HepG2 (cell line): Measurements from ENCODE around the gene KRTAP10-5. TPM values are rescaled to one million over a fixed set of nuclear protein-coding genes. Genes with fewer than 3 reads are reported as not detected.

ENCODE experiments used
- ATAC-seq: fragments of 200-7000 bp; cut with Tn5 transposase; 3 replicates; pipeline ENCODE4 v1.9.1; 2020; ENCODE audit warnings: mild to moderate bottlenecking, moderate library complexity
- BruUV-seq: library from RNA; stranded (reverse); fragments of 400-500 nt; replicated peaks from 2 replicates; lab custom pipeline; 2021; lab: Mats Ljungman, UMichigan
- CTCF ChIA-PET: fragments of 300-600 bp; formaldehyde crosslinking; extraction: SDS; loops from one replicate; lab custom pipeline; 2021; ENCODE audit warnings: low total read pairs, inconsistent platforms, low intra/inter-chr PET ratio; lab: Yijun Ruan, JAX
- POLR2A ChIA-PET: fragments of 350-600 bp; sonication (Branson Sonifier 250); formaldehyde crosslinking; loops from one replicate; lab custom pipeline; 2020; ENCODE audit warnings: antibody characterized with exemption, inconsistent platforms; lab: Yijun Ruan, JAX
- DNase-seq: peaks from one replicate; pipeline ENCODE4 v3.0.0-alpha.2; 2015; ENCODE audit warnings: low spot score
- FAIRE-seq: peaks from 3 replicates; lab custom pipeline; 2011; peaks lifted over from hg19 to GRCh38; lab: Jason Lieb, UNC
- H2AFZ ChIP-seq: one replicate; pipeline ENCODE4 v1.6.1; 2011; ENCODE audit warnings: low read length, inconsistent platforms
- H3K27ac ChIP-seq: fragments of 300-600 bp; 3 replicates; pipeline ENCODE4 v1.8.0; 2011; ENCODE audit warnings: mixed run types, mild to moderate bottlenecking, mixed read lengths, low read length, inconsistent platforms; ENCODE audit not compliant: insufficient read depth; ENCODE audit errors: extremely low read length
- H3K27me3 ChIP-seq, 2 experiments: fragments of 200-600 bp in 1 of 2; 2 replicates in 1 of 2; 3 replicates in 1 of 2; pipeline versions ENCODE4 v1.6.0 to v1.8.0; 2011; ENCODE audit warnings: low read length in 2 of 2, mild to moderate bottlenecking in 2 of 2, moderate library complexity in 2 of 2, inconsistent platforms in 1 of 2; ENCODE audit not compliant: insufficient read depth in 2 of 2, control insufficient read depth in 1 of 2
- H3K36me3 ChIP-seq, 2 experiments: fragments of 200-600 bp in 1 of 2; replicated peaks in 1 of 2; 2 replicates in 1 of 2; 3 replicates in 1 of 2; pipeline versions ENCODE4 v1.5.1 to v1.8.0; 2011; ENCODE audit warnings: low read length in 2 of 2, inconsistent platforms in 1 of 2; ENCODE audit not compliant: insufficient read depth in 2 of 2, control insufficient read depth in 1 of 2
- H3K4me1 ChIP-seq: 2 replicates; pipeline ENCODE4 v1.5.1; 2012; ENCODE audit warnings: low read length, inconsistent platforms; ENCODE audit not compliant: insufficient read depth
- H3K4me2 ChIP-seq: 2 replicates; pipeline ENCODE4 v1.6.0; 2011; ENCODE audit warnings: low read depth, low read length, inconsistent platforms
- H3K4me3 ChIP-seq, 3 experiments: fragments of 200-600 bp in 1 of 3; sonication (generic), shearing (Covaris generic) in 1 of 3; replicated peaks in 1 of 3; 2 replicates each; pipeline ENCODE4 v1.5.1; 2011 to 2016; ENCODE audit warnings: low read length in 3 of 3, inconsistent platforms in 2 of 3, low read depth in 2 of 3, mild to moderate bottlenecking in 2 of 3, control low read depth in 1 of 3, mixed read lengths in 1 of 3; ENCODE audit not compliant: insufficient read depth in 1 of 3
- H3K79me2 ChIP-seq: one replicate; pipeline ENCODE4 v1.6.1; 2011; ENCODE audit warnings: low read length, inconsistent platforms; ENCODE audit not compliant: insufficient read depth
- H3K9ac ChIP-seq: 2 replicates; pipeline ENCODE4 v1.6.0; 2011; ENCODE audit warnings: mild to moderate bottlenecking, low read depth, low read length, inconsistent platforms; ENCODE audit not compliant: insufficient read depth
- H3K9me3 ChIP-seq: 2 replicates; pipeline ENCODE4 v1.5.1; 2012; ENCODE audit warnings: mild to moderate bottlenecking, low read length
- H4K20me1 ChIP-seq: 2 replicates; pipeline ENCODE4 v1.6.0; 2011; ENCODE audit warnings: inconsistent platforms, mild to moderate bottlenecking, low read length, moderate library complexity; ENCODE audit not compliant: insufficient read depth
- MYC ChIP-seq: sonication (generic); formaldehyde crosslinking; IDR thresholded peaks from 2 replicates; pipeline ENCODE4 v1.9.0; 2021; ENCODE audit warnings: missing genetic modification reagents, borderline replicate concordance
- MZF1 ChIP-seq: sonication (generic); formaldehyde crosslinking; IDR thresholded peaks from 2 replicates; pipeline ENCODE4 v1.8.1; 2023; ENCODE audit warnings: mild to moderate bottlenecking, missing genetic modification reagents, borderline replicate concordance
- SNRNP70 ChIP-seq: fragments of 200-400 bp; formaldehyde crosslinking; IDR thresholded peaks from 2 replicates; pipeline ENCODE4 v1.6.1; 2017; ENCODE audit warnings: mild to moderate bottlenecking, low read depth, low read length, moderate library complexity
- TAF15 ChIP-seq: fragments of 200-400 bp; formaldehyde crosslinking; IDR thresholded peaks from one replicate; pipeline ENCODE4 v1.6.1; 2018; ENCODE audit warnings: mild to moderate bottlenecking, low read depth, low read length; ENCODE audit not compliant: poor library complexity, severe bottlenecking
- TCF7L2 ChIP-seq: IDR thresholded peaks from 2 replicates; pipeline ENCODE4 v1.6.1; 2011; ENCODE audit warnings: mild to moderate bottlenecking, low read depth, low read length, moderate library complexity
- ZNF143 ChIP-seq: sonication (generic); formaldehyde crosslinking; IDR thresholded peaks from 2 replicates; pipeline ENCODE4 v1.4.0; 2020; ENCODE audit warnings: missing genetic modification reagents
- ZNF180 ChIP-seq: sonication (generic); formaldehyde crosslinking; IDR thresholded peaks from 2 replicates; pipeline ENCODE4 v1.4.0; 2020; ENCODE audit warnings: low read depth, missing genetic modification reagents, borderline replicate concordance
- ZNF775 ChIP-seq: sonication (generic); formaldehyde crosslinking; IDR thresholded peaks from 2 replicates; pipeline ENCODE4 v1.4.0; 2020; ENCODE audit warnings: missing genetic modification reagents, mild to moderate bottlenecking, moderate library complexity, borderline replicate concordance
- ZSCAN20 ChIP-seq: sonication (generic); formaldehyde crosslinking; IDR thresholded peaks from 2 replicates; pipeline ENCODE4 v1.4.0; 2020; ENCODE audit warnings: missing genetic modification reagents, mild to moderate bottlenecking, borderline replicate concordance
- WGBS: methylation state at CpG from one replicate; pipeline ENCODE4 v1.1.6; 2017; ENCODE audit warnings: low lambda C conversion rate; 5-methylcytosine and 5-hydroxymethylcytosine counted together
- in situ Hi-C: cut with HindIII; loops from 2 replicates; pipeline ENCODE4 v1.10.0; 2017; ENCODE audit warnings: low pct_unique_long_range_greater_than_20kb; ENCODE audit not compliant: extremely low pct_ligation_motif_present
- intact Hi-C: fragments of 100-400 bp; cut with micrococcal nuclease; formaldehyde crosslinking; loops from one replicate; pipeline ENCODE4 v1.10.0; 2022; ENCODE audit not compliant: unreplicated experiment
- polyA plus RNA-seq, 8 experiments: library from polyadenylated mRNA; depleted of rRNA in 3 of 8; stranded (reverse) in 7 of 8; unstranded in 1 of 8; fragments of >200 nt; fragmentation: Illumina TruSeq in 4 of 8; extraction: Trizol in 4 of 8; gene quantifications; 2 replicates each; pipeline versions ENCODE4 v1.2.1 to v1.2.3, GENCODE V29; 2011 to 2016; ENCODE audit warnings: low read depth in 4 of 8, missing spikeins in 1 of 8, mixed read lengths in 1 of 8; ENCODE audit not compliant: insufficient read depth in 1 of 8
- total RNA-seq, 5 experiments: library from RNA; depleted of rRNA; stranded (reverse); fragments of >200 nt; fragmentation: Illumina TruSeq; extraction: Trizol; gene quantifications; 2 replicates each; pipeline ENCODE4 v1.2.3, GENCODE V29; 2016; ENCODE audit warnings: low read depth in 1 of 5
- TF ChIP-seq, protein P1 (sequence below): sonication (generic); formaldehyde crosslinking; IDR thresholded peaks from 2 replicates; pipeline ENCODE4 v1.5.0; 2020; ENCODE audit warnings: mild to moderate bottlenecking, missing genetic modification reagents
- TF ChIP-seq, protein P2 (sequence below): sonication (generic); formaldehyde crosslinking; IDR thresholded peaks from 2 replicates; pipeline ENCODE4 v1.4.0; 2020; ENCODE audit warnings: mild to moderate bottlenecking, missing genetic modification reagents

Gene KRTAP10-5
- total and polyA plus RNA-seq, 2 of the 13 experiments (the other 11 are each of a cell fraction or from before 2014, with no cell fraction given) = not detected

DNA sequence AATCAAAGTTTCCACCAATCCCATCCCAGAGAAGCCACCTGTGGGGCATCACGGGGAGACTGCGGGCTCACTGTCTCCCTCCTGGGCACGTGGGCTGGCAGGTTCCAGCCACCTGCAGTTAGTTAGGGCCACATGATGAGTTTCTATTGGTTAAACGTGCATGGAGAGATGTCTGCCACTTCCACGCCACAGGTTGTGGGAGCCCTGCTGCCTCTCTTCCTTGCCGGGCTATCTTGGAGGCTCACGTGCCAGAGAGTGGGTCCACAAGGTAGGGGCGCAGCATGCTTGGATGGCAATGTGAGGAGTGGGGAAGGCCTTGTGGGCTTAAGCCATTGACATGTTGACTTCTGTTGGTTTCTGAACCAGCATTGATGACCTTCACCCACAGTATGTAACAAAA lies 23.5 kb upstream of the KRTAP10-5 start (continued):
- TF ChIP-seq ZNF143 (CRISPR knock-in tag) = no peak
- TF ChIP-seq MZF1 (CRISPR knock-in tag) = no peak
- TF ChIP-seq, all 625 proteins: peak for 0

DNA sequence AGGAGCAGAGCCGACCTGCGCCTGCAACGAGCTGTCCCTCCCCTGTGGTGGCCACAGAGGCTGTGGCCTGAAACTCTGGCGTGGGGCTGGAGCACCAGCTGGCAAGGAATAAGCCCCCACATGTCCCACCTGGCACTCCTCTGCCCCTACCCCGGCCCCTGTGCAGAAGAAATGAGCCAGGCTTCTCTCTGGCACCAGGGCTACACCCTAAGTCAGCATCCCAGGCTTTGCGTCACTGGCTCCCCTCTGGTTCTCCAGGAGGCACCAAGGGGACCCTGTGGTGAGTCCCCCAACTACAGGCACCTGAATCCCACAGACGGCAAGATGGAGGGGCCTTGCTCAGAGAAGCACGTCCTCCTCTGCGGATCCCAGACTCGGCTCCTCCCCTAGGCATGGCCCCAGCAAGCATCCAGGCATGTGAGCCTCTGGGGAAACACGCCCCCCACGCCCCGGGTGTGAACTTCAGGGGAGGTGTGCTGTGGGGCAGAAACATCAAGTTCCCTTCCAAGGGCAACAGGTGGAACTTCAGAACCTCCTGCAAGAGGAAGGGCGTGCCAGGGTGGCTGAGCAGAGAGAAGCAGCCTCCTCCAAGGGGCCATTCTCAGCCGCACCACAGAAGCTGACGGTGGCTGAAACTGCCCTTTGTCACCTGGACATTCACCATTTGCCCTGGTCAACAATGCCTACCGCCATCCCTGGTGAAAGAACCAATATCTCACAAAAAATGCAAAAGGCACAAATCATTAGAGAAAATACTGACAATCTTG lies 22.9 kb upstream of the KRTAP10-5 start:
- no TSS peak for BruUV-seq
- Histone ChIP-seq H3K27ac (no peak overlapping the region), H3K27me3 (peaks cover 0 to 1% of the 10 kb centered on the region in 2 experiments; a peak in 1 of 5 replicates), H3K4me3 (no peak overlapping the region), H3K4me2 (no peak overlapping the region), H4K20me1 (no peaks in the 10 kb centered on the region), H3K9me3 (no peaks in the 10 kb centered on the region), H3K4me1 (no peaks in the 10 kb centered on the region), H3K9ac (no peak overlapping the region), H3K36me3 (no peaks in the 10 kb centered on the region), H2AFZ (no peak overlapping the region), H3K79me2 (no peaks in the 10 kb centered on the region)
- no peak for FAIRE-seq
- intact Hi-C loops (no loop called here), in situ Hi-C loops (no loop called here)
- 62% methylated on average over 8 of the region's 17 CpGs for WGBS
- ChIA-PET POLR2A (no interaction called here), CTCF (no interaction called here)
- no peak for DNase-seq
- TF ChIP-seq ZSCAN20 (CRISPR knock-in tag) (no peak), SNRNP70 (no peak)
- no peak for ATAC-seq

DNA sequence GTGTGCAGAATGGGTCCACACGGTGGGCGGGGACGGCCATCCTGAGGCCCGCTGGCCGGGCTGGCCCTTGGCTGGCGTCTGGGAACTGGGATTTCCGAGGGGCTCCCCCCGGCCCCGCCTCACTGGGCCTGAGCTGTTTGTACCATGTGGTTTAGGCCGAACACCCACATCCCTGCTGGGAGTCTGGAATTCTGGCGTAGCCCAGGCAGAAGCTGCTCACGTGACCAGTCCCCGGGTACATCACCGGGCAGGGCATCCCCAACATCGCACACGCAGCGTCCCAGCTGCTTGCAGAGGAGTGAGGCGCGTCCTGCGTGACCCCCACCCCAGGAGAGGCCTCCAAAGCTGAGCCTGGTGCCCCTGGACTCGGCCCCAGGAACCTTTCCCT lies 22.1 kb upstream of the KRTAP10-5 start:
- POLR2A ChIA-PET = no interaction called here
- in situ Hi-C loops (no loop called here), intact Hi-C loops (no loop called here)
- CTCF ChIA-PET = no interaction called here
- H3K9ac ChIP-seq = no peak overlapping the region
- H3K27ac ChIP-seq = no peak overlapping the region
- ATAC-seq (no peak; the same call in 2 of the 3 replicates), FAIRE-seq (no peak), DNase-seq (no peak)
- no peaks in the 10 kb centered on the region for H3K36me3 ChIP-seq
- peaks cover 0 to 1% of the 10 kb centered on the region in 2 experiments; a peak in 1 of 5 replicates for H3K27me3 ChIP-seq
- H2AFZ ChIP-seq = no peak overlapping the region
- no peaks in the 10 kb centered on the region for H3K9me3 ChIP-seq
- H3K79me2 ChIP-seq = no peaks in the 10 kb centered on the region
- no peaks in the 10 kb centered on the region for H3K4me1 ChIP-seq
- H3K4me3 ChIP-seq = no peak overlapping the region
- H4K20me1 ChIP-seq = no peaks in the 10 kb centered on the region
- H3K4me2 ChIP-seq = no peak overlapping the region
- no TSS peak for BruUV-seq
- no CpG with 5 or more reads among the region's 21 CpGs for WGBS
- TF ChIP-seq, protein P1, sequence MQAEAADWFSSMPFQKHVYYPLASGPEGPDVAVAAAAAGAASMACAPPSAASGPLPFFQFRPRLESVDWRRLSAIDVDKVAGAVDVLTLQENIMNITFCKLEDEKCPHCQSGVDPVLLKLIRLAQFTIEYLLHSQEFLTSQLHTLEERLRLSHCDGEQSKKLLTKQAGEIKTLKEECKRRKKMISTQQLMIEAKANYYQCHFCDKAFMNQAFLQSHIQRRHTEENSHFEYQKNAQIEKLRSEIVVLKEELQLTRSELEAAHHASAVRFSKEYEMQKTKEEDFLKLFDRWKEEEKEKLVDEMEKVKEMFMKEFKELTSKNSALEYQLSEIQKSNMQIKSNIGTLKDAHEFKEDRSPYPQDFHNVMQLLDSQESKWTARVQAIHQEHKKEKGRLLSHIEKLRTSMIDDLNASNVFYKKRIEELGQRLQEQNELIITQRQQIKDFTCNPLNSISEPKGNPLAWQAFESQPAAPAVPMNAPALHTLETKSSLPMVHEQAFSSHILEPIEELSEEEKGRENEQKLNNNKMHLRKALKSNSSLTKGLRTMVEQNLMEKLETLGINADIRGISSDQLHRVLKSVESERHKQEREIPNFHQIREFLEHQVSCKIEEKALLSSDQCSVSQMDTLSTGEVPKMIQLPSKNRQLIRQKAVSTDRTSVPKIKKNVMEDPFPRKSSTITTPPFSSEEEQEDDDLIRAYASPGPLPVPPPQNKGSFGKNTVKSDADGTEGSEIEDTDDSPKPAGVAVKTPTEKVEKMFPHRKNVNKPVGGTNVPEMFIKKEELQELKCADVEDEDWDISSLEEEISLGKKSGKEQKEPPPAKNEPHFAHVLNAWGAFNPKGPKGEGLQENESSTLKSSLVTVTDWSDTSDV (CRISPR knock-in tag) = no peak
- TF ChIP-seq, protein P2, sequence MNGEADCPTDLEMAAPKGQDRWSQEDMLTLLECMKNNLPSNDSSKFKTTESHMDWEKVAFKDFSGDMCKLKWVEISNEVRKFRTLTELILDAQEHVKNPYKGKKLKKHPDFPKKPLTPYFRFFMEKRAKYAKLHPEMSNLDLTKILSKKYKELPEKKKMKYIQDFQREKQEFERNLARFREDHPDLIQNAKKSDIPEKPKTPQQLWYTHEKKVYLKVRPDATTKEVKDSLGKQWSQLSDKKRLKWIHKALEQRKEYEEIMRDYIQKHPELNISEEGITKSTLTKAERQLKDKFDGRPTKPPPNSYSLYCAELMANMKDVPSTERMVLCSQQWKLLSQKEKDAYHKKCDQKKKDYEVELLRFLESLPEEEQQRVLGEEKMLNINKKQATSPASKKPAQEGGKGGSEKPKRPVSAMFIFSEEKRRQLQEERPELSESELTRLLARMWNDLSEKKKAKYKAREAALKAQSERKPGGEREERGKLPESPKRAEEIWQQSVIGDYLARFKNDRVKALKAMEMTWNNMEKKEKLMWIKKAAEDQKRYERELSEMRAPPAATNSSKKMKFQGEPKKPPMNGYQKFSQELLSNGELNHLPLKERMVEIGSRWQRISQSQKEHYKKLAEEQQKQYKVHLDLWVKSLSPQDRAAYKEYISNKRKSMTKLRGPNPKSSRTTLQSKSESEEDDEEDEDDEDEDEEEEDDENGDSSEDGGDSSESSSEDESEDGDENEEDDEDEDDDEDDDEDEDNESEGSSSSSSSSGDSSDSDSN = no peak
- TF ChIP-seq ZNF775 (CRISPR knock-in tag) (no peak), MYC (CRISPR knock-in tag) (no peak), TCF7L2 (no peak), ZNF180 (CRISPR knock-in tag) (no peak), TAF15 (no peak)
